MV-4-11 (cell line): ENCODE data around the gene NFATC2.
A peak's percentile ranks its signal among the peaks of the same experiment; 100 is the strongest.

ENCODE experiments used
- DNase-seq: peaks from one replicate; lab custom pipeline; 2025; lab: John Stamatoyannopoulos, UW

The NFATC2 gene

DNA sequence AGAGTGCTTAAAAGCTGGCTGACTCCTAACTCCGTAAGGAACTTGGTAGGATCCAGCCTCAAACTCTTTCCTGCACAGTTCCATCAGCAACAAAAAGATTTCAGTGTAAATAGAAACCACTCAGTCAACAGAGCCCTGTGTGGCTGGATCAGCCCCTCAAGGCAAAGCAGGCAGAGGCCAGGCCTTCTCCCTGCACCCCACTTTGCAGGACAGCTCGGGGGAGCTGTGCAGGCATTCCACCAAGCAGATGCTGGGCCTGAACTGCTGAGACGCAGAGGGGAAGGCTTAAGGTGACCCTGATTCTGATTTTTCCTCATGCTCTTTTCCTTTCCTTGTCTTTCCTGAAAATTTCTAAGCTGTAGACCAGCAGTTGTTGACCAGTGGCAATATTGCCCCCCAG lies 91.5 kb downstream of the NFATC2 start:
- no peak for DNase-seq

DNA sequence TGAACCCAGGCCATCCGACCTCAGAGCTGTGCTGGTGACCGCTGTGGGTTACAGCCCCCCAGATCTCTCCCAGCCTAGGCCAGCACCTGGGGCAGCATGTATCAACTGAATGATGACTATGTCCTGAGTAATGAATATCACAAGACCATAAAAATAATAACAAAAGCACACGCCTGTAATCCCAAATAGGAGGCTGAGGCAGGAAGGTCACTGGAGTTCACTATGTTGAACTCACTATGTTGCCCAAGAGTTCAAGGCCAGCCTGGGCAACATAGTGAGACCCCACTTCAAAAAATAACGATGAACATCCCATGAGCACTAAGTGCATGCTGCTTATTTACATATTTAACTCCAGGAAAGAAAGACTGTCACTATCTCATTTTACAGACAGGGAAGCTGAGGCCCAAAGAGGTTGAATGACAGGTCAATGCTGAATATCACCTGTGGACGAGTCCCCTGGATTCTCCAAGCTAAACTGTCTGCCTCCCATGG lies 92.3 kb downstream of the NFATC2 start:
- DNase-seq, result no peak

DNA sequence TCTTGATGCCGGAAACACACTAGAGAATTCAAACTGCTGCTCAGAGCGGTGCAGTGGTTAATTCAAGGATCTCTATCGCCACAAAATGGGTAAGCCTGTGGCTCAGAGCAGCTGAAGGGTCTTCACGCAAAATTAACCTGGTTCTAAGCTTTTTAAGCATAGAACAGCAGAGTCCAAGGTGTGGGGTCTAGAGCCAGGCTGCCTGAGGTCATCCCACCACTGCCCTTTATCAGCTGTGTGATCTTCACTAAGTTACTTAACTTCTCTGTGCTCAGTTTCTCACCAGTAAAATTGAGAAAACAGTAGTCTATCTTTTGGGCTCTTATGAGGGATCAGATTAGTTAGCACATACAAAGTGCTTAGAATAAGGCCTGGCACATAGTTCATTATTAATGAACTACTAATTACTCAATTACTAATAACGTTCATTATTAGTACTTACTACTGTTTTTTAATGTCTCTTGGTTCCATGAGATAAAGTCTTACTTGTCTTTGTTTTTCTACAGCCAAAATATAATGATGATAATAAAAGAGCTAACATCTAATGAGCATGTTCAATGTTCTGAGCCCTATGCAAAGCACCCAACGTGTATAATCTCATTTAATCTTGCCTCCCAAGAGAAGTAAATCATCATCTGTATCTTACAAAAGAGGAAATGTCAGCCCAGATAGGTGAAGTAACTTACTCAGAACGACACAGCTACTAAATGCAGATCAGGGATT lies 92.9 kb downstream of the NFATC2 start:
- peak; percentile 14 for DNase-seq

DNA sequence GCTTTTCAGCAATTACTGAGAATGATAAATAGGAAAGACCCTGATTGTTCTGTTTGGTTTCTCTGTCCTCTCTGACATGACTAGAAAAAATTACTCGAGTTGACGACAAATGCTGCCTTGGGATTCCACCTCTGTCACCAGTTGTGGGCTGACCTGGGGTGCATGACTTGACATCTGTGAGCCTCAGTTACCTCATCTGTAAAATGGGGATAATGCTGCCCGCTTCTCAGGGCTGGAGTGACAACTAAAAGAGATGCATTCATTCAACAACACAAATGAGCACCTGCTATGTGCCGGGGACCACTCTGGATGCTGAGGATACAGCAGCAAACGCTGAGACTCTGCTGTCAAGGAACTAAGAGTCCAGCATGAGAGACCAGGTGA lies 94.8 kb downstream of the NFATC2 start:
- DNase-seq, result no peak

DNA sequence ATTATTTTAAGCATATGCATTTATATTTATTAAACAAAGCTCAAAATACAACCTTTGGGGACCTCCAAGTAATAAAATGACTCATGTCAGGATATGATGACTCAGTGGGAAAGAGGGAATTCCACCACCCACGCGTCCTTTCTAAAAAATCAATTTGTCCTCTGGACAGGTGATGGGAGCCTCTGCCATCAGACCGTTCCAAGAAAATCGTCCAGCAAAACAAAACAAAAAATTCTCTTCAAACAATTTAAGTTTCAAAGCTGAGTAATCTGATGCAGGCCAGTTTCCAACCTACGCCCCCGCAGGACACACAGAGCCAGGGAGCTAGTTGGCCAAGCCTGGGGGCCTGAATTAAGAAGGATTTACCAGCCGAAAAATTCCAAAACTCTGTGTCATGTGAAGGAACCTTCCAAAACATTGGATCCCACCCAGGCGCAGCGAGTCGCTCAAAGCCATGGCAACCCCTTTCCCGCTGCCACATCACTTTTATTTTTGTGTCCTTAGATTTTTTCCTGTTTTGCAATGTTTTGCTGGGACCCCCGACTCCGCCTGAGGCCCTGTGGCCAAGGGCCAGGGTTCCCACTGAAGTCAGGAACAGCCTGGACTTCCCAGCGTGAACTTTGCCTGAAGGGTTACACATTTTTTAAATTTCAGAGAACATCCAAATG lies 95.3 kb downstream of the NFATC2 start:
- no peak for DNase-seq

DNA sequence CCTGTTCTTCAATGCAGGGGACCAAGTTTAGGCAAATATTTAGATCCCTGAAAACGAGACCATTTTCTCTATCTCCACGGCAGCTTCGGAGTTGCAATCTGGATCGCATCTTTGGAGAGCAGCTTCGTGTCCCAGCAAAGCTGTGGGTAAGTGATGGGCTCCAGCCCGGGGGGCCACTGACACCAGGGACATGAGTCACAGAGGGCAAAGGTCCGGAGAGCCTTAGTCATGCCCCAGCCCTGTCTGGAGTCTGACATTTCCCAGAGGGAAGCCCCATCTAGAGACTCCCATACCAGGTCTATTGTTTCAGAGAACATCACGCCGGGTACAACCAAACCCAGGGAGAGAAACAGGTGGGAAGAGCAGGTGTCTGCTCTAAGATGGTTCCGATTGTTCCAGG lies 95.9 kb downstream of the NFATC2 start:
- DNase-seq, result no peak

DNA sequence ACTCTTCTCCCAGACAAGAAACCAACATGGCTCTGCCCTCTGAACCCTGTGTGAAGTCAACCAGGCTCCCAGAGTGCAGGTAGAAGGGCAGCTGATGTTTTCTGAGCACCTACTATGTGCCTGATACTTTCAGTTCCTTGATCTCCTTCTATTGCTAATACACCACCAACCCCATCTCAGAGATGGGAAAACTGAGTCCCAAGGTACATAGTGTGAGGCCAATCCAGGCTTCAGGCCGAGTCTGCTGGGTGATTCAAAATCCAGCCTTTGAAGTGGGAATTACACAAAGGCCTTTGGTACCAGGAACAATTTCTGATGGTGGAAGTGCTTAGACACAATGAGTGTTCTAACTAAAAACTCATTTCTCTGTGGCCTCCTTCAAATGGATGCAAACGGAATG lies 96.3 kb downstream of the NFATC2 start:
- no peak for DNase-seq

DNA sequence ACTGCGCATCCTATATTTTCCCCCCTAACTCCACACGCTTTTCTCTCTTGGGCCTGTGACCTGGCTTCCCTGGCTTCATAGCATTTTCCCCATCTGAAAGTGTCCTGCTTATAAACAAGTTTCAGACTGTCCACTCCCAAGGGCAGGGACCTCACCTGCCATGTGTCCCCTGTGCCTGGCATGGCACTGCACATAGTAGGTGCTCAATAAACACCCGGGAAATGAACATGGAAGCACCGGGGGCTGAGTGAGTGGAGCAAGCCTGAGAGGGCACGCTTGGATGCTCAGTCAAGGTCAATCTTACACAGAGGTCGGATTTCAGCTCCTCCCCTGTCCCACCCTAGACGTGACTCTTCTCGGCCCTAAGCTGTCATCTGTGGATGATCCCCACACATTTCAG lies 96.9 kb downstream of the NFATC2 start:
- no peak for DNase-seq

DNA sequence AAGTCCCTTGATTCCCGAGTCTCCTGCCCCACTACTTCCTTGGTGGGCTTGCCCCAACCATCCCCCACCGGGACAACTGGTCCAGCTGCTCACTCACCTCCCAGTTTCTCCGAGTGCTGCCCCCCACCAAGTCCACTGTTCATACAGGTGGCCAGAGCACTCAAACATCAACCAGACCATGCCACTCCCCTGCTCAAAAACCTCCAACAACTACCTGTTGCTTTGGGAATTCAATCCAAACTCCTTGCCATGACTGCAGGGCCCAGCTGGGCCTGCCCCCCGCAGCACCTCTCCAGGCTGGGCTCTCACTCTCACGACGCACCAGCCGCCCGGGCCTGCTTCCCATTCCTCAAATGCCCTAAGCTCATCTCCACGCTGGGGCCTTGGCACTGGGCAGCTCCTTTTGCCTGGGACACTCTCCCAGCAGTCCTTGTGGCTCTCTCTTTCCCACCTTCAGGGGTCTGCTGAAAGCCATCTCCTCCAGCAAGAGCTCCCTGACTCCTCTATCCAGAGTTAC lies 97.5 kb downstream of the NFATC2 start:
- no peak for DNase-seq

DNA sequence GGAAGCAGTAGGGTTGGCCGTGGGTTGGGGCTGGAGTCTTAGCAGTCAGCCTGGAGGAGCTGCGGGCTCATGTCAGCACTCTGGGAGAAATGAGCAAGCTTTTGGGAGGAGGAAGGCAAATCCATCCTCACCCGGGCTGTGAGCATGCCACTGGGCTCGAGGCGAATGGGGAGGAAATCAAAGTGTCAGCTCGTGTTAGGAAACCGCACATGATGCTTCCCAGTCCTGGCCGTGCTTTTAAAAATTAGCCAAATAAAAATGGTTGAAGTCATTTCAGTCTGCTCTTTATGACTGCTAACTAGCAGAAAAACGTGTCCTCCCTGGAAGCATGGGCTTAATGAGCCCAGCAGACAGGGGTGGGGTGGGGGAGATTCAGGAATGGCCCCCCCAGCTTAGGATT lies 98.1 kb downstream of the NFATC2 start:
- DNase-seq, result no peak

DNA sequence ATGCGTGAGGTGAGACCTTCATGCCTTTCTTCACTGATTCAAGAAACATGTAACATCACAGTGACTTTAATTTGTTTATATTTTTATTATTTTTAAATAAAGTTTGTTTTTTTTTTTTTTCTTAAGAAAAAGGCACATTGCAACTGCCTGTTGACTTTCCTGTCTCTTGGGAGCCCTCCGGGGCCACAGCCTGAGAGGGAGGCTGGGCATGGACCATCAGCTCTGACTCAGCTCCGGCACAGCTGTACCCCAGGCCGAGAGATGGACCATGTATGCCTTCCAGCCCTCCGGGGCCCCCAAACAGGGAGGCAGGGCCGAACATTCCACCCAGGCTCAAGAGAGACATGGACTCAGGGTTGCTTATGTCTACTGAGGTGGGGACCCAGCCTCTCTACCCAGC lies 99.9 kb downstream of the NFATC2 start:
- DNase-seq, result no peak

DNA sequence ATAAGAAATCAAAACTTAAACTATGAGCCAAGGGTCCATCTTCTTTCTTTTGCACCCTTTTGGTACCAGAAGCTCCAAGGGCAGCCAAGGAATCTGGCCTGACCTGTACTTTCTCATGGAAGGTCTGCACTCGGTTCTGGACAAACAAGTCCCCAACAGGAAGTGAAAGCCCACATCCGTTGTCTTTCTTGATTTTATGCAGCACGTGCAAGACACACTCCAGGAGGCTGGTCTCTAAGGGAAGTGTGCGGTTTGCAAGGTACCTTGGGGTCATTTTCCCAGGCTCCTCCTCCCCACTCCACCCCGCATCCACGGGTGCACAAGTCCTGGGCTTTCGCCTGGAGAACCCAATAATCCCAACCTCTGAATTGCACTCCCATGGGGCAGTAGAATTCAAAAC lies 101.9 kb downstream of the NFATC2 start:
- peak; percentile 86 for DNase-seq

DNA sequence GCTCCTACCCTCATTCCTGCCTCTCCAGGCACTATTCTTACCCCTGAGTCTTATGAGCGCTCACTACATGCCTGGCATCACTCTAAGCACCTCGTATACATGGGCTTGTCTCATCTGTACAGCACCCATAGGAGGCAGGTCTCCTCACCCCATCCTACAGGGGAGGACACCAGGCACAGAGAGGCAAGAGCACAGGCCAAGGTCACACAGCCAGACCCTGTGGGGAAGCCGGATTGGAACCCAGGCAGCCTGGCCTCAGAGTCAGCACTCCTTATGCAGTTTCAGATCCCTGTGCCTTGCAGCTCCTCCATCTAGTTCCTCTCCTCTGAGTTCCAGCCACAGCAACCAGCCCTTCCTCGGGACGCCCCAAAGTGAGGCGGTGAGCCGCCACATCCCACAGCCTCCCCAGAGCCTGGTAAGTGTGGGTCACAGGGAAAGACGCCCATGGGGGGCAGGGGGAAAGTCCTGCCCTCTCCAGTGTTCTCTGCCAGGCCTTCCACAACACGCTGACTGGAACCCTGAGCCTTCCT lies 103.3 kb downstream of the NFATC2 start:
- peak; percentile 66 for DNase-seq

DNA sequence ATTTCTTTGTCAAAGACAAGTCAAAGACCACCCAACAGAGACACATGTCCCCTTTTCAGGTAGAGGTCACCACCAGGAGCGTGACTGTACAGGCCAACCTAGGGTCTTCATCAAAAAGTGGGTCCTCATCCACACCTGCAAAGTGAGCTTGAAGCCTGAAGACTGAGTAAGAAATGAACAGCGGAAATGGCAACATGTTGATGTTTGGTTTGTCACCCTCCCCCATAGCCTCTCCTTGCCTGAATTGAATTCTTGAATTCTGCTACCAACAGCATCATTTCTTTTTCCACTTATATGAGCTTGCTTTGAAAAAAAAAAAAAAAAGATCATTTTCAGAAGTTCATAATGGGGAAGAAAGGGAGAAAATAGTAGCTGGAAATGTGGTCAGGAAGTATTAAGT lies 104.4 kb downstream of the NFATC2 start:
- DNase-seq, result no peak

DNA sequence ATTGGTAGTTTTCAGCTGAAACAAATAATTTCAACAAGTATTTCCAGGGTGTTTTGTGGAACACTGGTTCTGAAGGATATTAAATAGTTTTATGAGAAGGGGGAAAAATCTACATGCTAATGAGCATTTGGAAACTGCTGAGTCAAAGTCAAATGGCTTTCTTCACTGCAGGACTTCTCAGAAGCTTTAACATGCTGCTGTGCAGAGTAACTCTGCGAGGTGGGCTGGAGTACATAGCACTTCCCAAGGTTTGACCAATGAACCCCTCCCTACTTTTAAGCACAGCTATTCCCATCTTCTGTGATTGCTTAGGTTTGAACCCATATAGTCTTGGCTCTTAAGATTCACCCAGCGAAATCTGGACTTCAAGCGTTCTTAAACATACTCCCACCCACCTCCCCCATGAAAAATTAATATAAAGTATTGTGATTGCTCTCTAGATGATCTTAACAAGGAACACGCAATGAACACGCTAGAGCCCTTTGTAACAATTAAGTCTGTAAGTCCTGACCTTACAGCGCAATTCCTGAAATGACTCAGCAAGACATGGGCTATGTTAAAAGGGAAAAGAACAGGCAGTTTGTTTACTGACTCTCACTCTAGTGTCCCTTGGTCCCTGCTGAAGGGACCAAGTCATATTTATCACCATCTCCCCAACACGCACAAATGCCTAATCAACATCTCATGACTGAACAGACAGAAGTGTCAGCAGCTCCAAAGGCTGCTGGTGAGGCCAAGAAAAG lies 105.2 kb downstream of the NFATC2 start:
- DNase-seq, result no peak

DNA sequence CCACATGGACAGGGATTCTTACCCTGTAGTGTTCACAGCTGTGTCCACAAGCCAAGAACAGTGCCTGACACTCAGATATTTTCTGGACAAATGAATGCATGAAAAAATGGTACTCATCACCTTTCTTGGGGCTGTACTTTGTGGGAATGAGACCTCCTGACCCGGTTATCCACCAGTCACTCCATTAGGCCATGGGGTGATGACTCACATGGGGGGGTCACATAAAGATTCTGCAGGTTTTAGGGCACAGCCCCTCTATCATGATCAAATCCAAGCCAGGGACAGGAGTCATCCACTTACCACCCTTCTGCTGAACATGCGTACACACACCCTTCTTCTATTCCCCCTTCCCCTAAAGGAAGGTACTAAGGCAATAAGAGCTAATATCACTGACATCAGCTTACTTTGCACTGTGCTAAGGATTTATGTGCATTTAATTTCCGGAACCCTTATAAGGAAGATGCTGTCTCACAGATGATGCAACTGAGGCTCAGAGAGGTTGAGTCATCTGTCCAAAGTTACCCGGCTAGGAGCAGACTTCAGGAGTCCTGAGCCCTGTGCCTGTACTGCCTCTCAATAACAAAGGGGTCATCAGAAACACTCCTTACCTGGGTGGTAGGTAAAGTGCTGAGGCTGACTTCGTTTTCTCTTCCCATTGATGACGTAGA lies 107.8 kb downstream of the NFATC2 start:
- peak; percentile 74 for DNase-seq

DNA sequence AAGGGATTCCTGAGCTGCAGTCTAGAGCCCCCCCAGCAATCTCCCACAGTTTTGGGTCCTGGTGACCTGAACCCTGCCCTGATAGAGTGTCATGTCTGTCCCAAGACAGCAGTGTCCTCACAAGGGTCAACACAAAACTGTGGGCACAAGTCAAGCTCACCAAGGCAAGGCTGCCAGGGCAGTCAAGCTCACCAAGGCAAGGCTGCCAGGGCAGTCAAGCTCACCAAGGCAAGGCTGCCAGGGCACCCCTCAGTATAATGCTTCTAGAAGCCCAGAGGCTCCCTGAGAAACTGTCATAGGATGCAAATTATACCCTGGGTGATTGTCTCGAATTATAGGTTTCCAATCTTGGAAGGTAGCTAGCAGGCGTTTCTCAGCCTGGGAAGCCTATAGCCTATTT lies 108.5 kb downstream of the NFATC2 start:
- no peak for DNase-seq

DNA sequence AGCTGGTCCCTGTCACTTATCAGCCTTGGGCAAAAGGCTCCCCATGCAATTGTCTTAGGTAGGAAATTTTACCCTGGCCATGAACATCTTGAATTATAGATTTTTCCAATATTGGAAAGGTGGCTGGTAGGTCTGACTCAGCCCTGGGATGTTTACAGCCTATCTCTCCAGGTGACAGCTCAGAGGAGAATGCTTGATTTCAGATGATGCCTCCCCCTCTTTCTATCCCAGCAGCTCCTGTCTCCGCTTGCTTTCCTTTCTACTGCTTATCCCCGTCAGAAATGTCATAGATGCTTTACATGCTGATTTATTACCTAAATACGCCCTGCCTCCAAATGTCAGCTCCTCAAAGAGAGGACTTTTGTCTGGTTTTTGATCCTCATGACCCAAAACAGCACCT lies 109.6 kb downstream of the NFATC2 start:
- no peak for DNase-seq

DNA sequence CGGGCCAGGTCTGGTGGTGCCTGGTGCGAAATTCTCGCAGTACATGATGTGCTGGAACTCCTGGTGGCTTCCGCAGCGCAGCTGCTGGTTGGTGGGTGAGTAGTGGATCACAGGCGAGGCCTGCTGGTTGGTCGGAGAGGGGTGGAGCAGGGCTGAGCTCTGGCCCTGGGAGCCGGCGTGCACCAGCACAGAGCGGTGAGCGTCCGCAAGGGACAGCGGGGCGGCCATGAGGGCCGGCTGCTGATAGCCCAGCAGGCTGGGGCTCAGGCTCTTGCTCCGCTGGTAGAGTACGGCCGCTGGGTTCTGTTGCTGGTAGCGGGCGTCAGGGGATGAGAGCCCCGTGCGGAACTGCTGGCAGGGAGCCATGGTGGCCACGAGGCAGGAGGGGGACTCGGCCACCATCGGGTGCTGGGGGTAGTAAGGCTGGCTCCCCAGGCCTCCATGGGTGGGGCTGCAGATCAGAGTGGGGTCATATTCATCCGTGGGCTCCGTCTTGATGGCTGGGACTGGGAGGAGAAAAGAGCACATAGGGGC lies 110.2 kb downstream of the NFATC2 start:
- DNase-seq, result no peak

DNA sequence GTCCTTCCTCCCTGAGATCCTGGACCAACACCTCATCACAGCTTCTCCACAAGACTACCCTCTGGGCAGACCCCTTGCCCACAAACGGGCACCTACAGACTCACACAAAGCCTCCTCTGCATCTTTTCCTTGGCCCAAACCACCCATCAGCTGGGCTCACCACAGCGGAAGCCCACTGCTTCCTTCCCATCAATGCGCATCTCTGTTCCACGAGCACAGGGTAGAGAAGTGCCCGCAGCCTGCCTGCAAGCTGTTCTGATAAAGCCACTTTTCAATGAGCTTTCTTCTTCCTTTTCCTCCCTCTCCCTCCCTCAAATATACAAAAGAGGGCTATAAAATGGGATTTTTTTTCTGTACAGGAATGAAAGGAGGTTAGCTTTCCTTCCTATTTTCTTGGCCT lies 111.2 kb downstream of the NFATC2 start:
- no peak for DNase-seq

DNA sequence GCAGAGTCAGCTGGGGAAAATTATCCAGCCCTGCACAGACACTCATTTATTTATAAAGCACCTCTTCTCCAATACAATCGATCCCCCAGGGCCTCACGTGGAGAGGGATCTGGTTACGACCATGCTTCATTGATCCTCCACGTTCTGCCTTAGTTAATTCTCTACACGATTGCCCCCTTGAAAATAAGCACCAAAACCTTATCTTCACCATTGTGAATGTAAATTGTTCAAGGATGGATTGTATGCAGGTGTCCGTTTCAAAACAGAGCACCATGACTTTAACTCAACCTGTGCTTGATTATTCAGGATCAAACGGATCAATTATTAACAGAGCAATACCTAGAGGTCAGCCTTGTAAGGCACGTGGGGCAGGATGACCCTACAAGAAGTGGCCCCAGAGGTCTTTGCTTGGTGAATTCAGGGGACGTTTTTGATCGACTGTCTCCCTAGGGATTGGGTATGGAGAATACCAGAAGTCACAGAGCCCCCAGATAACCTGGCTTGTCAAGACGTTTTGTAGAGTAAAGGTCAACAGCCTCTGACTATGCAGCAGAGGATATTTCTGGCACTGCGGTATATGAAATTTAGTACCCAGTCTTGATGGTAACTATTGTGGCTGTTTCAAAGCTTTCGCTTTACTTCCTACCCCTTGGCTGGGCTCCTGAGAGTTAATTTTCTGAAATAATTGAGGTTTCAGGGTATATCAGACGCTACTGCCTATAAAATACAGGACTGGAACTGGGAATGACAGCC lies 112.1 kb downstream of the NFATC2 start:
- DNase-seq, result no peak
